GM12873 (cell line): ENCODE measurements around the gene RNU2-63P.
A peak's percentile ranks its signal among the peaks of the same experiment; 100 is the strongest.

Experiments used
- TF ChIP-seq, protein P1 (sequence below): IDR thresholded peaks from 2 replicates; pipeline ENCODE4 v1.5.1; 2012; ENCODE audit warnings: low read depth, mild to moderate bottlenecking, moderate library complexity, low read length, control low read depth; ENCODE audit not compliant: insufficient read depth; ENCODE audit errors: missing control alignments

RNU2-63P gene

DNA sequence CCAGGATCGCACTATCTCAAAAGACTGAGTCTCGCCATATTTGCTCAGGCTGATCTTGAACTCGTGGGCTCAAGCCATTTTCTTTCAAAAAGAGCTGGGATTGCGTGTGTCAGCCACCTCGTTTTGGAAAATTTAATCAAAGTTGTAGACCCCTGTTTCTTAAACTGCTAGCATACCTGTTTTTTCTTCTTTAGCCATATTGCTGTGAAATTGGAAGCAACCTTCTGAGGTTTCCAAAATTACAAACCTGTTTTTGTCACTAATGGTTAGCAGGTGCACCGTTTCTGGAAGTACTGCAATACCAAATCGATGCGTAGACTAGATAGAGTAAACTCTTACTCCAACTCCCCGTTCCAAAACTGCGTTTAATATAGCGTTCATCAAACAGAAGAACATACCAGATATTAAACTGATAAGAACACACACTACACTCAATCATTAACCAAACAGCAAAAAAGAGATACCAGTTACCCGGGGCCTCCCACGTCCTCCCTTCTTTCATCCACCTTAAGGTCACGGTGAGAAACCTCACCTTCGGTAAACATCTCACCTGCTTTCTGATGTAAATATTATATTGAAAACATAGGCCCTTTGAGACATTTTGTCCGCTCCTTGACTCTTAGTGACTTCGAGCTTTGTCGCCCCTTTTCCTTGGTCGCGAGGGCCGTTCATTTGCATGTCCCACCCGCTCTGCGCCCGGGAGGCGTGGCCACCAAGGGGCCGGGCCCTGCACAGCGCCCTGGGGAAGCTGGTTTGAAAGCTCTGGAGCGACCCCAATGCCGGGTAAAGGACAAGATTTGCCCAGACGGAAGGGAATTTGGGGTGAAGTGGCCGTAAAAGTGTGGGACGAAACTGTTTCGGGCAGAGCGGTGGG lies at the start of gene RNU2-63P:
TSS of gene RNU2-63P (minus strand) at position 462 of the 874 bp plus-strand sequence.
- TF ChIP-seq, protein P1, sequence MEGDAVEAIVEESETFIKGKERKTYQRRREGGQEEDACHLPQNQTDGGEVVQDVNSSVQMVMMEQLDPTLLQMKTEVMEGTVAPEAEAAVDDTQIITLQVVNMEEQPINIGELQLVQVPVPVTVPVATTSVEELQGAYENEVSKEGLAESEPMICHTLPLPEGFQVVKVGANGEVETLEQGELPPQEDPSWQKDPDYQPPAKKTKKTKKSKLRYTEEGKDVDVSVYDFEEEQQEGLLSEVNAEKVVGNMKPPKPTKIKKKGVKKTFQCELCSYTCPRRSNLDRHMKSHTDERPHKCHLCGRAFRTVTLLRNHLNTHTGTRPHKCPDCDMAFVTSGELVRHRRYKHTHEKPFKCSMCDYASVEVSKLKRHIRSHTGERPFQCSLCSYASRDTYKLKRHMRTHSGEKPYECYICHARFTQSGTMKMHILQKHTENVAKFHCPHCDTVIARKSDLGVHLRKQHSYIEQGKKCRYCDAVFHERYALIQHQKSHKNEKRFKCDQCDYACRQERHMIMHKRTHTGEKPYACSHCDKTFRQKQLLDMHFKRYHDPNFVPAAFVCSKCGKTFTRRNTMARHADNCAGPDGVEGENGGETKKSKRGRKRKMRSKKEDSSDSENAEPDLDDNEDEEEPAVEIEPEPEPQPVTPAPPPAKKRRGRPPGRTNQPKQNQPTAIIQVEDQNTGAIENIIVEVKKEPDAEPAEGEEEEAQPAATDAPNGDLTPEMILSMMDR = no peak

DNA sequence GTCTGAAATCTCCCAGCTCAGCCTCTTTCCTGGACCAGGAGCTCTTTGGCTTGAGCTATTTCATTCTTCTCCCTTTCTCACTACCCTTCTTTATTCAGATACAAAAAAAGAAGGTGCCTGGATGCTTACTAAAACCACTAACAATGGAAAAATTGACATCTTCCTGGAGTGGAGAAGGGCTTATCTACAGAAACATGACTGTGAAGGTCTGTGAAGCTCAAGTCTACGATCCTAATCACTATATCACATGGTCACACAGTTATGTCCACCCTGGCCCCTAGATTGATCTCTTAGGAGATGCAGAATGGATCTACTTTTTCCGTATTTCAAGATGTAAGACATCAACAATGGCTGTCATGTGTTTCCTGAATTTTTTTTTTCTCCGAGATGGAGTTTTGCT lies 44.9 kb upstream of the RNU2-63P start:
- TF ChIP-seq, protein P1 = no peak

DNA sequence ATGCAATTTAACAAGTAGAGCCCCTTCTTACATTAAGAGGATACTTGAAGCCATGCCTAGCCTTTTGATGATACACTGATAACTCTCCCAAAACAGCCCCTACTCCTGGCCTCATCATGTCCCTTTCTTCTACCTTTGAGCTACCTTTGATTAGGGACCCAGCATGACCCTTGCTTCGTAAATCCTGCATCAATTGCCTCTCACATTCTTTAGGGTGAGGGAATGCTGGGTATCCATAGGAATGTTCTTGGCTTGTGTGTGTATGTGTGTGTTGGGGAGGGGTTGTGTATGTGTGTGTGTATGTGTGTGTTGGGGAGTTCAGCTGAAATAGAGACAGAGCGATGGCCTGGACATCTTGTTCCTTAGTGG lies 44.5 kb upstream of the RNU2-63P start:
- TF ChIP-seq, protein P1 = no peak

DNA sequence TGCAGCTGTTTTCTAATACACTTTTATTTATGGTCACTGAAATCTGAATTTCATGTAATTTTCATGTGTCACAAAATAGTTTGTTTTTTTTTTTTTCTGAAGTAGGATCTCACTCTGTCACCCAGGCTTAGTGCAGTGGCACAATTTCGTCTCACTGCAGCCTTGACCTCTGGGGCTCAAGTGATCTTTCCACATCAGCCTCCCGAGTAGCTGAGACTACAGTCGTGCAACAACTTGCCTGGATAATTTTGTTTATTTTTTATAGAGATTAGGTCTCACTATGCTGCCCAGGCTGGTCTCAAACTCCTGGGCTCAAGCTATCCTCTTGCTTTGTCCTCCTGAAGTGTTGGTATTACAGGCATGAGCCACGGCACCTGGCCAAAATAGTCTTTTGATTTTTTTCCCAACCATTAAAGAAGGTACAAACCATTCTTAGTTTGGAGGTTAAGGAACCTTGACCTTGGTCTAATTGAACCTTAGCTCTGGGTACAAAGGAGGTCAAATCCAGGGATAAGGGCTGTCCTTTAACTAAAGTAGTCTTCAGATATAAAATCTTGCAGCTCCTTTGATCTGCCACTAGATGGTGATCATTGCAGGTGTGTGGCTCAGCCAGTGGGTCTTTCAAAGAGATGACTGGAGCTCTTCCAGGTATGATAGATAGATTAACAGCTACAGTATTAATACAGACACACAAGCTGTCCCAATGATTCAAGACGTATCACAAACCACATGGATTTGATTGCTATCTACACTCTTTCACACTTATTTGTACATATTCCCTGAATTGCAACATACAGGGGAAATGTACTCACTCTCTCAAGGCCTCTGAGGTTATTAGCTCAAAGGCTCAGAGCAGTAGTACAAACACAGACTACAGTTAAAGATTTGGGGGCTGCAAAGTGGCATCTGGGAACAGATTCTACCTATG lies 43.9 kb upstream of the RNU2-63P start:
- TF ChIP-seq, protein P1 = peak; percentile 80

DNA sequence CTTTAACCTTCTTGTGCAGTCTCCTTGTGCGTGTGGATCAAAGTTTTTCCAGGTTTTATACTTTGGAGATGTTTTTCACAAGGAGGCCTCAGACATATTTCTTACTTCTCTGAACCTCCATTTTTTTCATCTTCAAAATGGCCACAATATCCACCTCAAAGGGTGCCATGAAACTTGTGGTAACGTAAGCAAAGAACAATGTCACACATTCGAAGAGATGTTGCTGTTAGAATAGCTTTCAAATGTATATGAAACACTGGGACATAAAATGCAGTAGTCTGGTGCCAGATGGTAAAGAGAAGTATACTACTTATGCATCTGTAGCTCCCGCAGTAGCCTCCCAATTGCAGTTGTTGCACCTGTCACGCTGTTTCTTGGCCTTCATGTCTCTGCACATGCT lies 41.8 kb upstream of the RNU2-63P start:
- TF ChIP-seq, protein P1 = no peak

DNA sequence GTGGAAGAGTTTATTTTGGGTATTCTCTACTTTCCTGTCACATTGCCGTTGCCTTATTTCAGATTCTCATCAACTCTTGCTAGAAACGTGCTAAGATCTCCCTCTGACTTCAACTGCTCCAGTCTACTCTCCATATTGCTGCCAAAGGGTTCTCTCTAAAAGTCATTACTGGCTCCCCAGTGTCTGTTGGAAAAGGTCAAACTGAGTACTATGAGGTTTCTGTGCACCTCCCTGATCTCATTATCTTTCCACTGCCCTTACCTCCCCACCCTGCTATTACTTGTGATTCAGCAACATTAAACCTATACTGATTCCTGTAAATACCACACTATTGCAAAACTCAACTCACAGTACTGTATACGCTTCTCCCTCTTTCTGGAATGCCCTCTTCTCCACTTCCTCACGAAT lies 41.1 kb upstream of the RNU2-63P start:
- TF ChIP-seq, protein P1 = no peak
